ENCODE measurements around the gene TNNI3K.

- TF ChIP-seq TAF1 (IDR thresholded peaks at IDR 0.05; ENCODE audit: borderline replicate concordance, low read depth, low read length) (no peak), POLR2A (IDR thresholded peaks at IDR 0.05; ENCODE audit: low read depth, low read length) (no peak), POLR2AphosphoS5 (IDR thresholded peaks at IDR 0.05; ENCODE audit: low read depth, low read length) (no peak)
Observed at GRCh38 chr1:74406759-74407158, 171.6 kb downstream of the TNNI3K start.
